WTC11 (cell line): Measurements from ENCODE around the gene LINC00632. TPM values are rescaled to one million over a fixed set of nuclear protein-coding genes. Genes with fewer than 3 reads are reported as not detected.

Experiments
- ATAC-seq: fragments of 200-7000 bp; cut with Tn5 transposase; 2 replicates; pipeline ENCODE4 v1.10.0; 2021; ENCODE audit warnings: mild to moderate bottlenecking, moderate library complexity
- CTCF ChIA-PET: fragments of 300-600 bp; sonication (Branson Sonifier 250); formaldehyde crosslinking; loops from one replicate; lab custom pipeline; 2021; ENCODE audit warnings: antibody characterized with exemption; lab: Charles Lee
- POLR2A ChIA-PET: fragments of 350-600 bp; sonication (Branson Sonifier 250); formaldehyde crosslinking; loops from one replicate; lab custom pipeline; 2021; ENCODE audit warnings: antibody characterized with exemption; lab: Charles Lee
- DNase-seq: peaks from one replicate; pipeline ENCODE4 v3.0.0; 2021; ENCODE audit warnings: low spot score
- H3K27ac Mint-ChIP-seq: 2 replicates; pipeline ENCODE4 v1.8.0; 2021; ENCODE audit warnings: mixed read lengths
- H3K27me3 Mint-ChIP-seq: 2 replicates; pipeline ENCODE4 v1.8.0; 2021; ENCODE audit warnings: low read depth, mild to moderate bottlenecking, moderate library complexity, mixed read lengths
- H3K36me3 Mint-ChIP-seq: 2 replicates; pipeline ENCODE4 v1.8.0; 2021; ENCODE audit warnings: mixed read lengths
- H3K4me1 Mint-ChIP-seq: 2 replicates; pipeline ENCODE4 v1.8.0; 2022; ENCODE audit warnings: mixed read lengths
- H3K4me3 Mint-ChIP-seq: 2 replicates; pipeline ENCODE4 v1.8.0; 2021; ENCODE audit warnings: mild to moderate bottlenecking, moderate library complexity, mixed read lengths
- H3K9me3 Mint-ChIP-seq: 2 replicates; pipeline ENCODE4 v1.8.0; 2021; ENCODE audit warnings: mixed read lengths
- ATF1 ChIP-seq: sonication (generic); formaldehyde crosslinking; IDR thresholded peaks from 2 replicates; pipeline ENCODE4 v1.8.1; 2023; ENCODE audit warnings: mild to moderate bottlenecking, moderate library complexity, missing genetic modification reagents
- ATF3 ChIP-seq: sonication (generic); formaldehyde crosslinking; conservative IDR thresholded peaks from 2 replicates; pipeline ENCODE4 v1.8.1; 2022; ENCODE audit warnings: mild to moderate bottlenecking, missing genetic modification reagents
- ATF6 ChIP-seq: sonication (generic); formaldehyde crosslinking; IDR thresholded peaks from 2 replicates; pipeline ENCODE4 v1.8.1; 2023; ENCODE audit warnings: mild to moderate bottlenecking, missing genetic modification reagents
- E2F4 ChIP-seq: sonication (generic); formaldehyde crosslinking; IDR thresholded peaks from 2 replicates; pipeline ENCODE4 v1.8.1; 2022; ENCODE audit warnings: low read depth, mild to moderate bottlenecking, moderate library complexity, missing genetic modification reagents, borderline replicate concordance
- ERG ChIP-seq: fragments of 250-450 bp; sonication (Bioruptor Pico); IDR thresholded peaks from 2 replicates; pipeline ENCODE4 v1.8.0; 2021; ENCODE audit warnings: mild to moderate bottlenecking
- ESRRA ChIP-seq: sonication (generic); formaldehyde crosslinking; IDR thresholded peaks from 2 replicates; pipeline ENCODE4 v1.8.1; 2022; ENCODE audit warnings: mild to moderate bottlenecking, missing genetic modification reagents, borderline replicate concordance
- GRHL2 ChIP-seq: fragments of 250-450 bp; sonication (Bioruptor Pico); IDR thresholded peaks from 2 replicates; pipeline ENCODE4 v1.8.0; 2022; ENCODE audit warnings: mild to moderate bottlenecking, moderate library complexity; ENCODE audit not compliant: insufficient replicate concordance, severe bottlenecking
- KAT7 ChIP-seq: sonication (generic); formaldehyde crosslinking; IDR thresholded peaks from 2 replicates; pipeline ENCODE4 v1.8.1; 2023; ENCODE audit warnings: missing genetic modification reagents, mild to moderate bottlenecking, borderline replicate concordance
- NR1H2 ChIP-seq: sonication (generic); formaldehyde crosslinking; IDR thresholded peaks from 2 replicates; pipeline ENCODE4 v1.9.0; 2021; ENCODE audit warnings: mild to moderate bottlenecking, moderate library complexity, missing genetic modification reagents
- PRDM15 ChIP-seq: sonication (generic); formaldehyde crosslinking; IDR thresholded peaks from 2 replicates; pipeline ENCODE4 v1.8.0; 2022; ENCODE audit warnings: missing genetic modification reagents
- ZNF281 ChIP-seq: sonication (generic); formaldehyde crosslinking; IDR thresholded peaks from 2 replicates; pipeline ENCODE4 v1.8.0; 2023; ENCODE audit warnings: mild to moderate bottlenecking, missing genetic modification reagents
- ZNF425 ChIP-seq: fragments of 250-450 bp; sonication (Bioruptor Pico); conservative IDR thresholded peaks from 2 replicates; pipeline ENCODE4 v1.9.0; 2021; ENCODE audit warnings: mild to moderate bottlenecking
- total RNA-seq: library from RNA; stranded (reverse); gene quantifications from 3 replicates; pipeline ENCODE4 v1.2.3, GENCODE V29; 2021
- TF ChIP-seq, protein P1 (sequence below): sonication (generic); formaldehyde crosslinking; IDR thresholded peaks from 2 replicates; pipeline ENCODE4 v1.8.1; 2023; ENCODE audit warnings: mild to moderate bottlenecking, missing genetic modification reagents, borderline replicate concordance

Gene LINC00632
- total RNA-seq, 1 experiment from 2014 or later = 29.7 TPM

DNA sequence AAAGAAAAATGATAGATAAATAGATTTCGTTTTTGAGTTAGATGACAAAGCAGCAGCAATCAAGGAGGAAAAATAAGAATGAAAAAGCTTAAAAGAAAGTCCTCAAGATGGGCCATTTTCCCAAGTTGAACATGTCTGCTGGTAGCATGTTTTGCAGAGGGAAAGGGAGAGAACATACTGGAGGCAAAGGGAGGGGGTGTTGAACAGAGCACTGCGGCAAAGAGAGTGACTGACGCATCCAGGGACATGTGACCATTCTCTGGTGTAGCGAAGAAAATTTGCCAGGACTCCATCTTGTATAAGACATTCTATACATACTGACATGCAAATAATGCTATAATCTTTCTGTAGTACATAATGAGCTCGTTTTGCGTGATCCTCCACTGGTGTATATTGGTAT is 1.2 kb downstream of the LINC00632 start (continued):
- TF ChIP-seq, protein P1, sequence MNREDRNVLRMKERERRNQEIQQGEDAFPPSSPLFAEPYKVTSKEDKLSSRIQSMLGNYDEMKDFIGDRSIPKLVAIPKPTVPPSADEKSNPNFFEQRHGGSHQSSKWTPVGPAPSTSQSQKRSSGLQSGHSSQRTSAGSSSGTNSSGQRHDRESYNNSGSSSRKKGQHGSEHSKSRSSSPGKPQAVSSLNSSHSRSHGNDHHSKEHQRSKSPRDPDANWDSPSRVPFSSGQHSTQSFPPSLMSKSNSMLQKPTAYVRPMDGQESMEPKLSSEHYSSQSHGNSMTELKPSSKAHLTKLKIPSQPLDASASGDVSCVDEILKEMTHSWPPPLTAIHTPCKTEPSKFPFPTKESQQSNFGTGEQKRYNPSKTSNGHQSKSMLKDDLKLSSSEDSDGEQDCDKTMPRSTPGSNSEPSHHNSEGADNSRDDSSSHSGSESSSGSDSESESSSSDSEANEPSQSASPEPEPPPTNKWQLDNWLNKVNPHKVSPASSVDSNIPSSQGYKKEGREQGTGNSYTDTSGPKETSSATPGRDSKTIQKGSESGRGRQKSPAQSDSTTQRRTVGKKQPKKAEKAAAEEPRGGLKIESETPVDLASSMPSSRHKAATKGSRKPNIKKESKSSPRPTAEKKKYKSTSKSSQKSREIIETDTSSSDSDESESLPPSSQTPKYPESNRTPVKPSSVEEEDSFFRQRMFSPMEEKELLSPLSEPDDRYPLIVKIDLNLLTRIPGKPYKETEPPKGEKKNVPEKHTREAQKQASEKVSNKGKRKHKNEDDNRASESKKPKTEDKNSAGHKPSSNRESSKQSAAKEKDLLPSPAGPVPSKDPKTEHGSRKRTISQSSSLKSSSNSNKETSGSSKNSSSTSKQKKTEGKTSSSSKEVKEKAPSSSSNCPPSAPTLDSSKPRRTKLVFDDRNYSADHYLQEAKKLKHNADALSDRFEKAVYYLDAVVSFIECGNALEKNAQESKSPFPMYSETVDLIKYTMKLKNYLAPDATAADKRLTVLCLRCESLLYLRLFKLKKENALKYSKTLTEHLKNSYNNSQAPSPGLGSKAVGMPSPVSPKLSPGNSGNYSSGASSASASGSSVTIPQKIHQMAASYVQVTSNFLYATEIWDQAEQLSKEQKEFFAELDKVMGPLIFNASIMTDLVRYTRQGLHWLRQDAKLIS = no peak
- TF ChIP-seq NR1H2 = no peak
- no peak for TF ChIP-seq ZNF425 (CRISPR knock-in tag)
- TF ChIP-seq, all 79 proteins: peak for 0

GRCh38 chrX:140711894-140712293 is 2.3 kb downstream of the LINC00632 start:
- Mint-ChIP-seq H3K4me1 (peaks cover 32% of the 10 kb centered on the region), H3K27ac (no peak overlapping the region)
- CTCF ChIA-PET = interaction anchor here (0.8 to 1.1 kb wide), 2 partner anchors 38 to 139 kb away, joined by 4 read pairs; no protein-coding TSS in a partner anchor
- TF ChIP-seq ESRRA (CRISPR knock-in tag) (no peak), KAT7 (no peak), ATF6 (CRISPR knock-in tag) (no peak), ERG (CRISPR knock-in tag) (no peak), NR1H2 (no peak), GRHL2 (CRISPR knock-in tag) (no peak), ATF3 (CRISPR knock-in tag) (no peak), PRDM15 (CRISPR knock-in tag) (no peak), E2F4 (CRISPR knock-in tag) (no peak), ZNF281 (CRISPR knock-in tag) (no peak), ATF1 (CRISPR knock-in tag) (no peak)
- TF ChIP-seq, all 79 proteins: peak for 0
- no peak overlapping the region for H3K4me3 Mint-ChIP-seq
- no peaks in the 10 kb centered on the region for H3K36me3 Mint-ChIP-seq
- ATAC-seq (no peak), DNase-seq (no peak)
- POLR2A ChIA-PET = interaction anchor here (0.7 kb wide), 1 partner anchor 140 kb away, joined by 3 read pairs; no protein-coding TSS in a partner anchor
- peaks cover 14% of the 10 kb centered on the region for H3K27me3 Mint-ChIP-seq
- H3K9me3 Mint-ChIP-seq = no peaks in the 10 kb centered on the region
